HUES64 (cell line): Measurements from ENCODE around the gene TNRC18.
"Not testable (repeated sequence)": the region's sequence is repeated elsewhere in the genome, so short reads cannot be mapped to it uniquely, and the experiment has no call there.

ENCODE experiments used
- H3K27ac ChIP-seq: 2 replicates; pipeline ENCODE4 v1.7.0; 2013; ENCODE audit warnings: low read depth, low read length, inconsistent platforms
- H3K27me3 ChIP-seq: 2 replicates; pipeline ENCODE4 v1.6.1; 2013; ENCODE audit warnings: mild to moderate bottlenecking, low read length; ENCODE audit not compliant: insufficient read depth
- H3K36me3 ChIP-seq: 2 replicates; pipeline ENCODE4 v1.6.1; 2013; ENCODE audit warnings: mild to moderate bottlenecking, low read length; ENCODE audit not compliant: insufficient read depth
- H3K4me1 ChIP-seq: 2 replicates; pipeline ENCODE4 v1.6.1; 2013; ENCODE audit warnings: mild to moderate bottlenecking, low read length, moderate library complexity; ENCODE audit not compliant: insufficient read depth
- H3K4me3 ChIP-seq: 2 replicates; pipeline ENCODE4 v1.5.1; 2013; ENCODE audit warnings: mild to moderate bottlenecking, low read length, moderate library complexity
- H3K9ac ChIP-seq: 2 replicates; pipeline ENCODE4 v1.6.1; 2013; ENCODE audit warnings: mild to moderate bottlenecking, low read depth, low read length
- H3K9me3 ChIP-seq: 2 replicates; pipeline ENCODE4 v1.6.1; 2013; ENCODE audit warnings: low read depth, low read length; ENCODE audit not compliant: insufficient read depth
- WGBS: fragments of 150-250, 120-280 bp; methylation state at CpG from one replicate; pipeline ENCODE4 v1.1.7; 2013; ENCODE audit warnings: missing lambda C conversion rate; 5-methylcytosine and 5-hydroxymethylcytosine counted together

The TNRC18 gene

GRCh38 chr7:5283421-5284303, 140.0 kb downstream of the TNRC18 start:
- WGBS = 8% methylated on average over 44 of the region's 46 CpGs
- Histone ChIP-seq H3K9me3 (no peaks in the 10 kb centered on the region), H3K27ac (no peak overlapping the region), H3K4me3 (peak overlapping the region; percentile 61), H3K9ac (no peak overlapping the region), H3K4me1 (no peaks in the 10 kb centered on the region), H3K27me3 (peaks cover 17% of the 10 kb centered on the region), H3K36me3 (no peaks in the 10 kb centered on the region)

GRCh38 chr7:5282543-5283316, 140.9 kb downstream of the TNRC18 start, which contains the start of gene SLC29A4:
Gene SLC29A4, plus strand, starts transcription at chr7:5282943. Its CDS starts 4,874 bp downstream, at chr7:5287817.
- WGBS = under 1% methylated on average over 62 of the region's 69 CpGs
- Histone ChIP-seq H3K36me3 (no peaks in the 10 kb centered on the region), H3K27me3 (peaks cover 17% of the 10 kb centered on the region), H3K9me3 (no peaks in the 10 kb centered on the region), H3K27ac (no peak within 1 kb of the TSS), H3K4me1 (no peaks in the 10 kb centered on the region), H3K9ac (no peak within 1 kb of the TSS), H3K4me3 (peak within 1 kb of the TSS; percentile 61)

- H3K9ac ChIP-seq, H3K27ac ChIP-seq, H3K36me3 ChIP-seq, H3K4me1 ChIP-seq, H3K4me3 ChIP-seq, H3K9me3 ChIP-seq: not testable (repeated sequence)
- peaks cover 17% of the 10 kb centered on the region for H3K27me3 ChIP-seq
- 35% methylated on average over 19 of the region's 19 CpGs for WGBS
Observed at GRCh38 chr7:5281598-5282500, 141.8 kb downstream of the TNRC18 start.

- no peaks in the 10 kb centered on the region for H3K36me3 ChIP-seq
- H3K9me3 ChIP-seq = no peaks in the 10 kb centered on the region
- no peaks in the 10 kb centered on the region for H3K4me1 ChIP-seq
- H3K27me3 ChIP-seq = peaks cover 16% of the 10 kb centered on the region
- H3K27ac ChIP-seq = no peak overlapping the region
- H3K9ac ChIP-seq = no peak overlapping the region
- no peak overlapping the region for H3K4me3 ChIP-seq
- 63% methylated on average over 4 of the region's 4 CpGs for WGBS
Observed at GRCh38 chr7:5279734-5280133, 143.9 kb downstream of the TNRC18 start.

- Histone ChIP-seq H3K4me3 (no peak overlapping the region), H3K9me3 (no peaks in the 10 kb centered on the region), H3K27ac (no peak overlapping the region), H3K4me1 (no peaks in the 10 kb centered on the region), H3K9ac (no peak overlapping the region), H3K36me3 (no peaks in the 10 kb centered on the region), H3K27me3 (peaks cover 8% of the 10 kb centered on the region)
- 90% methylated on average over 7 of the region's 7 CpGs for WGBS
Observed at GRCh38 chr7:5278766-5279165, 144.9 kb downstream of the TNRC18 start.

- Histone ChIP-seq H3K27me3 (peaks cover 4% of the 10 kb centered on the region; the same call in 1 of the 2 replicates), H3K36me3 (no peaks in the 10 kb centered on the region), H3K4me3 (no peak overlapping the region), H3K27ac (no peak overlapping the region), H3K4me1 (no peaks in the 10 kb centered on the region), H3K9ac (no peak overlapping the region), H3K9me3 (no peaks in the 10 kb centered on the region)
- 91% methylated on average over 15 of the region's 15 CpGs for WGBS
Observed at GRCh38 chr7:5276611-5277010, 147.0 kb downstream of the TNRC18 start.

- H3K4me3 ChIP-seq, H3K27me3 ChIP-seq, H3K4me1 ChIP-seq, H3K9me3 ChIP-seq, H3K9ac ChIP-seq, H3K36me3 ChIP-seq, H3K27ac ChIP-seq: not testable (repeated sequence)
- WGBS = 92% methylated on average over 14 of the region's 14 CpGs
Observed at GRCh38 chr7:5276123-5276522, 147.5 kb downstream of the TNRC18 start.

GRCh38 chr7:5275510-5275909, 148.1 kb downstream of the TNRC18 start:
- H3K4me1 ChIP-seq, H3K4me3 ChIP-seq, H3K9me3 ChIP-seq, H3K36me3 ChIP-seq, H3K9ac ChIP-seq, H3K27me3 ChIP-seq, H3K27ac ChIP-seq: not testable (repeated sequence)
- WGBS = 81% methylated on average over 10 of the region's 10 CpGs

- not testable (repeated sequence) for H3K9me3 ChIP-seq, H3K4me1 ChIP-seq, H3K4me3 ChIP-seq, H3K36me3 ChIP-seq, H3K27ac ChIP-seq, H3K27me3 ChIP-seq, H3K9ac ChIP-seq
- 84% methylated on average over 10 of the region's 11 CpGs for WGBS
Observed at GRCh38 chr7:5274985-5275431, 148.6 kb downstream of the TNRC18 start.

GRCh38 chr7:5274441-5274840, 149.2 kb downstream of the TNRC18 start:
- H3K4me3 ChIP-seq = no peak overlapping the region
- no peaks in the 10 kb centered on the region for H3K4me1 ChIP-seq
- no peaks in the 10 kb centered on the region for H3K9me3 ChIP-seq
- H3K9ac ChIP-seq = no peak overlapping the region
- no peaks in the 10 kb centered on the region for H3K27me3 ChIP-seq
- H3K36me3 ChIP-seq = no peaks in the 10 kb centered on the region
- H3K27ac ChIP-seq = no peak overlapping the region
- WGBS = 89% methylated on average over 7 of the region's 7 CpGs
